HCT116 (cell line): ENCODE measurements around the gene SAYSD1. TPM values are rescaled to one million over a fixed set of nuclear protein-coding genes. Genes with fewer than 3 reads are reported as not detected.

Experiments used
- ATAC-seq: fragments of 200-7000 bp; cut with Tn5 transposase; 2 replicates; pipeline ENCODE4 v1.9.1; 2020; ENCODE audit warnings: mild to moderate bottlenecking, moderate library complexity
- BruUV-seq: library from RNA; stranded (reverse); fragments of 400-500 nt; replicated peaks from 2 replicates; lab custom pipeline; 2021; lab: Mats Ljungman, UMichigan
- CTCF ChIA-PET: fragments of 300-600 bp; sonication (Branson Sonifier 250); formaldehyde crosslinking; loops from one replicate; lab custom pipeline; 2021; ENCODE audit warnings: antibody characterized with exemption; lab: Charles Lee
- POLR2A ChIA-PET: fragments of 300-600, 350-600 bp; sonication (Branson Sonifier 250); formaldehyde crosslinking; loops from one replicate; lab custom pipeline; 2021; ENCODE audit warnings: antibody characterized with exemption; lab: Charles Lee
- RAD21 ChIA-PET, 2 experiments: fragments of 300-600 bp; sonication (Branson Sonifier 250); formaldehyde crosslinking; loops; one replicate each; lab custom pipeline; 2023; ENCODE audit warnings: low total read pairs in 2 of 2; ENCODE audit not compliant: uncharacterized antibody in 2 of 2, unreplicated experiment in 2 of 2, low non-redundant PET in 1 of 2; lab: Charles Lee
- DNase-seq: peaks from one replicate; pipeline ENCODE4 v3.0.0-alpha.2; 2010; ENCODE audit warnings: low read depth, low spot score
- H2AFZ ChIP-seq: fragments of 200-600 bp; shearing (Covaris generic), sonication (generic); 2 replicates; pipeline ENCODE4 v1.6.1; 2017; ENCODE audit warnings: low read depth, mixed run types, mixed read lengths, antibody characterized with exemption, low read length; ENCODE audit not compliant: poor library complexity, severe bottlenecking
- H3K27ac ChIP-seq: 2 replicates; pipeline ENCODE4 v1.5.1; 2012; ENCODE audit warnings: low read depth, low read length
- H3K27me3 ChIP-seq: fragments of 200-600 bp; sonication (generic); 2 replicates; pipeline ENCODE4 v1.6.1; 2016; ENCODE audit warnings: mixed run types, low read length, mixed read lengths; ENCODE audit not compliant: insufficient read depth
- H3K36me3 ChIP-seq, 2 experiments: fragments of 200-500 bp in 1 of 2; fragments of 200-600 bp in 1 of 2; sonication (Bioruptor generic) in 1 of 2; sonication (generic) in 1 of 2; 2 replicates each; pipeline versions ENCODE4 v1.5.1 to v1.6.1; 2014 to 2016; ENCODE audit warnings: low read length in 2 of 2, inconsistent platforms in 1 of 2, mixed read lengths in 1 of 2, mixed run types in 1 of 2; ENCODE audit not compliant: insufficient read depth in 2 of 2, control insufficient read depth in 1 of 2
- H3K4me1 ChIP-seq, 2 experiments: fragments of 200-600 bp in 1 of 2; sonication (generic) in 1 of 2; 2 replicates each; pipeline versions ENCODE4 v1.5.1 to v1.6.1; 2012 to 2017; ENCODE audit warnings: low read length in 2 of 2, inconsistent platforms in 1 of 2, mild to moderate bottlenecking in 1 of 2, mixed read lengths in 1 of 2, mixed run types in 1 of 2, moderate library complexity in 1 of 2; ENCODE audit not compliant: insufficient read depth in 2 of 2, control insufficient read depth in 1 of 2
- H3K4me2 ChIP-seq: fragments of 200-600 bp; sonication (generic); 2 replicates; pipeline ENCODE4 v1.6.1; 2017; ENCODE audit warnings: mixed run types, low read length, mixed read lengths
- H3K4me3 ChIP-seq, 2 experiments: fragments of 200-600 bp in 1 of 2; sonication (generic) in 1 of 2; replicated peaks in 1 of 2; 2 replicates each; pipeline ENCODE4 v1.5.1; 2011 to 2016; ENCODE audit warnings: low read length in 2 of 2, control low read depth in 1 of 2, low read depth in 1 of 2, mild to moderate bottlenecking in 1 of 2, mixed read lengths in 1 of 2, mixed run types in 1 of 2
- H3K79me2 ChIP-seq: fragments of 200-600 bp; sonication (generic); 2 replicates; pipeline ENCODE4 v1.6.1; 2017; ENCODE audit warnings: mild to moderate bottlenecking, mixed run types, low read length, moderate library complexity, mixed read lengths; ENCODE audit not compliant: insufficient read depth
- H3K9ac ChIP-seq: fragments of 200-600 bp; sonication (generic); 2 replicates; pipeline ENCODE4 v1.6.1; 2016; ENCODE audit warnings: low read length, mixed read lengths
- H3K9me2 ChIP-seq: fragments of 200-600 bp; sonication (generic), shearing (Covaris generic); 2 replicates; pipeline ENCODE4 v1.6.1; 2017; ENCODE audit warnings: mixed run types, mild to moderate bottlenecking, moderate library complexity; ENCODE audit not compliant: insufficient read depth
- H3K9me3 ChIP-seq, 2 experiments: fragments of 200-500 bp in 1 of 2; fragments of 200-600 bp in 1 of 2; sonication (Bioruptor generic) in 1 of 2; sonication (generic) in 1 of 2; 2 replicates each; pipeline ENCODE4 v1.6.1; 2014 to 2017; ENCODE audit warnings: low read length in 2 of 2, mixed read lengths in 2 of 2, inconsistent platforms in 1 of 2, low read depth in 1 of 2, mild to moderate bottlenecking in 1 of 2, mixed run types in 1 of 2, moderate library complexity in 1 of 2; ENCODE audit not compliant: control insufficient read depth in 1 of 2, insufficient read depth in 1 of 2
- H4K20me1 ChIP-seq: fragments of 200-600 bp; sonication (generic), shearing (Covaris generic); 2 replicates; pipeline ENCODE4 v1.6.1; 2017; ENCODE audit warnings: mixed run types, mild to moderate bottlenecking, moderate library complexity; ENCODE audit not compliant: insufficient read depth
- CBX3 ChIP-seq: IDR thresholded peaks from 2 replicates; pipeline ENCODE4 v1.6.1; 2012; ENCODE audit warnings: low read depth
- CEBPB ChIP-seq: IDR thresholded peaks from 2 replicates; pipeline ENCODE4 v1.6.1; 2012; ENCODE audit warnings: low read depth
- EGR1 ChIP-seq: IDR thresholded peaks from 2 replicates; pipeline ENCODE4 v1.6.1; 2012; ENCODE audit warnings: low read depth
- EZH2 ChIP-seq: fragments of 200-600 bp; sonication (generic); IDR thresholded peaks from 2 replicates; pipeline ENCODE4 v1.6.1; 2017; ENCODE audit warnings: antibody characterized with exemption, mixed run types
- EZH2phosphoT487 ChIP-seq: fragments of 200-600 bp; IDR thresholded peaks from 2 replicates; pipeline ENCODE4 v1.6.1; 2018; ENCODE audit warnings: antibody characterized with exemption, borderline replicate concordance
- FOSL1 ChIP-seq: IDR thresholded peaks from 2 replicates; pipeline ENCODE4 v1.6.1; 2012; ENCODE audit warnings: low read depth
- JUND ChIP-seq: IDR thresholded peaks from 2 replicates; pipeline ENCODE4 v1.6.1; 2012
- POLR2A ChIP-seq: IDR thresholded peaks from 2 replicates; pipeline ENCODE4 v1.7.0; 2011; ENCODE audit warnings: borderline replicate concordance; ENCODE audit not compliant: insufficient read depth, insufficient read length; ENCODE audit errors: extremely low read depth
- POLR2AphosphoS5 ChIP-seq: IDR thresholded peaks from 2 replicates; pipeline ENCODE4 v1.6.1; 2011; ENCODE audit warnings: mild to moderate bottlenecking, low read depth, low read length, moderate library complexity
- RAD21 ChIP-seq: IDR thresholded peaks from 2 replicates; pipeline ENCODE4 v1.6.1; 2012; ENCODE audit warnings: low read depth, mild to moderate bottlenecking
- SRF ChIP-seq: IDR thresholded peaks from 2 replicates; pipeline ENCODE4 v1.6.1; 2012; ENCODE audit warnings: low read depth
- TCF7L2 ChIP-seq: IDR thresholded peaks from 2 replicates; pipeline ENCODE4 v1.7.0; 2011; ENCODE audit warnings: borderline replicate concordance, inconsistent platforms; ENCODE audit not compliant: insufficient read depth, insufficient read length; ENCODE audit errors: extremely low read depth
- ZFX ChIP-seq: fragments of 450-650 bp; IDR thresholded peaks from 2 replicates; pipeline ENCODE4 v1.6.1; 2017
- intact Hi-C: fragments of 100-400 bp; cut with micrococcal nuclease; formaldehyde crosslinking; loops from 2 replicates; pipeline ENCODE4 v1.10.0; 2022
- total RNA-seq: library from RNA; stranded (reverse); gene quantifications from one replicate; pipeline ENCODE4 v1.2.1, GENCODE V29; 2021; ENCODE audit not compliant: unreplicated experiment
- TF ChIP-seq, protein P1 (sequence below): IDR thresholded peaks from 2 replicates; pipeline ENCODE4 v1.6.1; 2011; ENCODE audit warnings: mild to moderate bottlenecking, low read length, moderate library complexity; ENCODE audit not compliant: insufficient replicate concordance; ENCODE audit errors: extremely low read depth
- TF ChIP-seq, protein P2 (sequence below): IDR thresholded peaks from 2 replicates; pipeline ENCODE4 v1.6.1; 2012
- TF ChIP-seq, protein P3 (sequence below): IDR thresholded peaks from 2 replicates; pipeline ENCODE4 v1.6.1; 2012; ENCODE audit warnings: low read depth
- TF ChIP-seq, protein P4 (sequence below), 3 experiments: fragments of 200-600 bp in 1 of 3; sonication (generic) in 1 of 3; IDR thresholded peaks in 2 of 3; conservative IDR thresholded peaks in 1 of 3; 2 replicates each; pipeline ENCODE4 v1.5.1; 2012 to 2017; ENCODE audit warnings: low read depth in 2 of 3, low read length in 2 of 3, antibody characterized with exemption in 1 of 3, borderline replicate concordance in 1 of 3, control low read depth in 1 of 3, mild to moderate bottlenecking in 1 of 3, mixed read lengths in 1 of 3, mixed run types in 1 of 3, moderate library complexity in 1 of 3; ENCODE audit not compliant: insufficient read depth in 1 of 3

The SAYSD1 gene
- total RNA-seq, 1 experiment from 2014 or later, result 10.1 TPM

DNA sequence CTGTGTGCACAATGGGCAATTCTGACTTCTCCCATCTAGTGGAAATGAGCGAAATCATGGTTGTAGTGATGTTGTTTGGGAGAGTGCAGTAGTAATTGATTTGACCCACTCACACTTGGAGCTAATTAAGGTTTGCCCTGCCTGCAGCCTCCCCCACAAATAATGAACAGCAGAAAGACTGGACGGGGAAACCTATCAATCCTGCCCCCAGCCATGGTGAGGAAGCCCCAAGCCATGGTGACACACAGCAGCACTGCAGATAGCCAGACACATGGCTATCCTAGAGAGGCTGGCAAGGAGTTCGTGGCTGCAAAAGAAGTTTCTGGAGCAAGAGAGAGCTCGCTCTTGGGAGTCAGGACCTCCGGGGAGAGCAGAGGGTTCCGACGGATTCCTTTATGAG lies 27.8 kb downstream of the SAYSD1 start:
- Histone ChIP-seq H3K4me3 (no peak overlapping the region), H3K27me3 (peaks cover 89% of the 10 kb centered on the region), H3K4me2 (no peak overlapping the region), H3K36me3 (no peaks in the 10 kb centered on the region), H3K79me2 (no peaks in the 10 kb centered on the region), H3K4me1 (no peaks in the 10 kb centered on the region), H4K20me1 (no peaks in the 10 kb centered on the region), H3K9me2 (no peaks in the 10 kb centered on the region), H3K27ac (no peak overlapping the region), H3K9ac (no peak overlapping the region), H3K9me3 (no peaks in the 10 kb centered on the region)
- DNase-seq, result no peak
- CTCF ChIA-PET, result no interaction called here
- BruUV-seq, result no TSS peak
- POLR2A ChIA-PET, result no interaction called here
- TF ChIP-seq SRF, result no peak
- TF ChIP-seq ZFX, result no peak
- TF ChIP-seq CEBPB, result no peak
- no peak for TF ChIP-seq POLR2AphosphoS5
- TF ChIP-seq EZH2, result no peak
- TF ChIP-seq, protein P1, sequence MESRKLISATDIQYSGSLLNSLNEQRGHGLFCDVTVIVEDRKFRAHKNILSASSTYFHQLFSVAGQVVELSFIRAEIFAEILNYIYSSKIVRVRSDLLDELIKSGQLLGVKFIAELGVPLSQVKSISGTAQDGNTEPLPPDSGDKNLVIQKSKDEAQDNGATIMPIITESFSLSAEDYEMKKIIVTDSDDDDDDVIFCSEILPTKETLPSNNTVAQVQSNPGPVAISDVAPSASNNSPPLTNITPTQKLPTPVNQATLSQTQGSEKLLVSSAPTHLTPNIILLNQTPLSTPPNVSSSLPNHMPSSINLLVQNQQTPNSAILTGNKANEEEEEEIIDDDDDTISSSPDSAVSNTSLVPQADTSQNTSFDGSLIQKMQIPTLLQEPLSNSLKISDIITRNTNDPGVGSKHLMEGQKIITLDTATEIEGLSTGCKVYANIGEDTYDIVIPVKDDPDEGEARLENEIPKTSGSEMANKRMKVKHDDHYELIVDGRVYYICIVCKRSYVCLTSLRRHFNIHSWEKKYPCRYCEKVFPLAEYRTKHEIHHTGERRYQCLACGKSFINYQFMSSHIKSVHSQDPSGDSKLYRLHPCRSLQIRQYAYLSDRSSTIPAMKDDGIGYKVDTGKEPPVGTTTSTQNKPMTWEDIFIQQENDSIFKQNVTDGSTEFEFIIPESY, result no peak
- TF ChIP-seq EGR1, result no peak
- TF ChIP-seq, protein P2, sequence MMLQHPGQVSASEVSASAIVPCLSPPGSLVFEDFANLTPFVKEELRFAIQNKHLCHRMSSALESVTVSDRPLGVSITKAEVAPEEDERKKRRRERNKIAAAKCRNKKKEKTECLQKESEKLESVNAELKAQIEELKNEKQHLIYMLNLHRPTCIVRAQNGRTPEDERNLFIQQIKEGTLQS, result no peak
- no peak for TF ChIP-seq CBX3
- TF ChIP-seq POLR2A, result no peak
- TF ChIP-seq, protein P3, sequence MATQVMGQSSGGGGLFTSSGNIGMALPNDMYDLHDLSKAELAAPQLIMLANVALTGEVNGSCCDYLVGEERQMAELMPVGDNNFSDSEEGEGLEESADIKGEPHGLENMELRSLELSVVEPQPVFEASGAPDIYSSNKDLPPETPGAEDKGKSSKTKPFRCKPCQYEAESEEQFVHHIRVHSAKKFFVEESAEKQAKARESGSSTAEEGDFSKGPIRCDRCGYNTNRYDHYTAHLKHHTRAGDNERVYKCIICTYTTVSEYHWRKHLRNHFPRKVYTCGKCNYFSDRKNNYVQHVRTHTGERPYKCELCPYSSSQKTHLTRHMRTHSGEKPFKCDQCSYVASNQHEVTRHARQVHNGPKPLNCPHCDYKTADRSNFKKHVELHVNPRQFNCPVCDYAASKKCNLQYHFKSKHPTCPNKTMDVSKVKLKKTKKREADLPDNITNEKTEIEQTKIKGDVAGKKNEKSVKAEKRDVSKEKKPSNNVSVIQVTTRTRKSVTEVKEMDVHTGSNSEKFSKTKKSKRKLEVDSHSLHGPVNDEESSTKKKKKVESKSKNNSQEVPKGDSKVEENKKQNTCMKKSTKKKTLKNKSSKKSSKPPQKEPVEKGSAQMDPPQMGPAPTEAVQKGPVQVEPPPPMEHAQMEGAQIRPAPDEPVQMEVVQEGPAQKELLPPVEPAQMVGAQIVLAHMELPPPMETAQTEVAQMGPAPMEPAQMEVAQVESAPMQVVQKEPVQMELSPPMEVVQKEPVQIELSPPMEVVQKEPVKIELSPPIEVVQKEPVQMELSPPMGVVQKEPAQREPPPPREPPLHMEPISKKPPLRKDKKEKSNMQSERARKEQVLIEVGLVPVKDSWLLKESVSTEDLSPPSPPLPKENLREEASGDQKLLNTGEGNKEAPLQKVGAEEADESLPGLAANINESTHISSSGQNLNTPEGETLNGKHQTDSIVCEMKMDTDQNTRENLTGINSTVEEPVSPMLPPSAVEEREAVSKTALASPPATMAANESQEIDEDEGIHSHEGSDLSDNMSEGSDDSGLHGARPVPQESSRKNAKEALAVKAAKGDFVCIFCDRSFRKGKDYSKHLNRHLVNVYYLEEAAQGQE, result no peak
- TF ChIP-seq TCF7L2, result no peak
- no peak for TF ChIP-seq FOSL1
- no peak for TF ChIP-seq EZH2phosphoT487
- TF ChIP-seq JUND, result no peak
- TF ChIP-seq, protein P4, sequence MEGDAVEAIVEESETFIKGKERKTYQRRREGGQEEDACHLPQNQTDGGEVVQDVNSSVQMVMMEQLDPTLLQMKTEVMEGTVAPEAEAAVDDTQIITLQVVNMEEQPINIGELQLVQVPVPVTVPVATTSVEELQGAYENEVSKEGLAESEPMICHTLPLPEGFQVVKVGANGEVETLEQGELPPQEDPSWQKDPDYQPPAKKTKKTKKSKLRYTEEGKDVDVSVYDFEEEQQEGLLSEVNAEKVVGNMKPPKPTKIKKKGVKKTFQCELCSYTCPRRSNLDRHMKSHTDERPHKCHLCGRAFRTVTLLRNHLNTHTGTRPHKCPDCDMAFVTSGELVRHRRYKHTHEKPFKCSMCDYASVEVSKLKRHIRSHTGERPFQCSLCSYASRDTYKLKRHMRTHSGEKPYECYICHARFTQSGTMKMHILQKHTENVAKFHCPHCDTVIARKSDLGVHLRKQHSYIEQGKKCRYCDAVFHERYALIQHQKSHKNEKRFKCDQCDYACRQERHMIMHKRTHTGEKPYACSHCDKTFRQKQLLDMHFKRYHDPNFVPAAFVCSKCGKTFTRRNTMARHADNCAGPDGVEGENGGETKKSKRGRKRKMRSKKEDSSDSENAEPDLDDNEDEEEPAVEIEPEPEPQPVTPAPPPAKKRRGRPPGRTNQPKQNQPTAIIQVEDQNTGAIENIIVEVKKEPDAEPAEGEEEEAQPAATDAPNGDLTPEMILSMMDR (IDR thresholded peaks at IDR 0.05 in 2 of 3, conservative IDR thresholded peaks at IDR 0.05 in 1 of 3; ENCODE audit: borderline replicate concordance in 1 of 3, insufficient read depth in 1 of 3, low read depth in 2 of 3, low read length in 2 of 3), result no peak
- no peak for TF ChIP-seq RAD21
- TF ChIP-seq, all 23 proteins: peak for 0
- intact Hi-C loops, result no loop called here
- RAD21 ChIA-PET, result no interaction called here
- no peak overlapping the region for H2AFZ ChIP-seq
- ATAC-seq, result no peak
